ENCODE measurements around the gene FCSK. TPM values are rescaled to one million over a fixed set of nuclear protein-coding genes. Genes with fewer than 3 reads are reported as not detected.

Gene FCSK
- total and polyA plus RNA-seq, 2 of the 8 experiments (the other 6 are each of a cell fraction or from before 2014, with no cell fraction given), result 4.6 to 5.1 TPM

- Histone ChIP-seq H3K4me1 (replicated peaks in 1 of 4; ENCODE audit: control insufficient read depth in 3 of 4, insufficient read depth in 4 of 4, low read length in 3 of 4) (peaks cover 0 to 30% (median 20%) of the 10 kb centered on the region in 4 experiments; a peak in 6 of 7 replicates), H4K91ac (replicated peaks; ENCODE audit: insufficient read length, low read length) (no peak overlapping the region), H2BK12ac (ENCODE audit: low read depth, low read length) (no peak overlapping the region), H3K27ac (ENCODE audit: low read depth, low read length) (no peak overlapping the region; the same call in 1 of the 2 replicates), H2BK5ac (ENCODE audit: low read depth, low read length) (no peak overlapping the region), H3K23me2 (ENCODE audit: low read depth, low read length) (no peaks in the 10 kb centered on the region), H3K56ac (replicated peaks; ENCODE audit: insufficient read length, low read depth, low read length) (no peak overlapping the region), H2BK120ac (replicated peaks; ENCODE audit: low read depth, low read length) (no peak overlapping the region), H3K9ac (replicated peaks in 1 of 4; ENCODE audit: extremely low read depth in 1 of 4, low read depth in 3 of 4, low read length in 3 of 4) (0 out of 7 replicates have a peak overlapping the region, but pooled peaks of 1 of the 4 experiments have one; percentile 2), H3K79me2 (ENCODE audit: control insufficient read depth in 1 of 2, insufficient read depth in 2 of 2, low read length in 2 of 2) (peaks cover 0 to 55% of the 10 kb centered on the region in 2 experiments; a peak in 2 of 4 replicates), H4K5ac (ENCODE audit: insufficient read length, low read depth, low read length) (no peak overlapping the region), H3K36me3 (ENCODE audit: control insufficient read depth in 2 of 4, insufficient read depth in 4 of 4, low read length in 3 of 4) (no peaks in the 10 kb centered on the region), H3K4ac (replicated peaks; ENCODE audit: insufficient read length, low read depth, low read length) (no peak overlapping the region), H2AFZ (ENCODE audit: low read length) (no peak overlapping the region), H3K18ac (ENCODE audit: extremely low read depth, low read length) (no peak overlapping the region), H3K14ac (ENCODE audit: insufficient read length) (no peak overlapping the region), H3K27me3 (replicated peaks in 1 of 4; ENCODE audit: control insufficient read depth in 3 of 4, extremely low read depth in 1 of 4, insufficient read depth in 3 of 4, low read length in 3 of 4) (no peaks in the 10 kb centered on the region), H2AK5ac (ENCODE audit: low read depth, low read length) (no peak overlapping the region; the same call in 1 of the 2 replicates), H3K4me2 (ENCODE audit: insufficient read depth in 1 of 2, low read depth in 2 of 2, low read length in 2 of 2) (no peak overlapping the region), H4K20me1 (replicated peaks in 1 of 2; ENCODE audit: control insufficient read depth in 1 of 2, insufficient read depth in 2 of 2, low read length in 2 of 2) (peaks cover 6 to 23% of the 10 kb centered on the region in 2 experiments), H3K9me3 (ENCODE audit: insufficient read depth in 2 of 2, low read depth in 1 of 2, low read length in 1 of 2) (no peaks in the 10 kb centered on the region), H4K8ac (ENCODE audit: extremely low read depth, insufficient read depth, low read length) (0 out of 2 replicates have a peak overlapping the region, but pooled peaks have one; percentile 45), H3K23ac (ENCODE audit: insufficient read length) (no peak overlapping the region), H2BK15ac (ENCODE audit: low read length) (no peak overlapping the region), H2BK20ac (ENCODE audit: low read length) (no peak overlapping the region), H3K79me1 (ENCODE audit: low read depth, low read length) (peaks cover 18% of the 10 kb centered on the region), H3K4me3 (ENCODE audit: extremely low read depth in 1 of 4, insufficient read depth in 2 of 4, low read depth in 3 of 4, low read length in 4 of 4) (no peak overlapping the region)
- POLR2A ChIA-PET (ENCODE audit: partially characterized antibody), result interaction anchor here (1.3 to 3.8 kb wide), 4 partner anchors 9 to 104 kb away, joined by 4 to 18 read pairs (median 7); partner anchors contain the start of gene COG4
- WGBS, 2 experiments (ENCODE audit: extremely low coverage in 1 of 2, insufficient coverage in 1 of 2, insufficient read length in 1 of 2, insufficient replicate concordance in 2 of 2, low coverage in 1 of 2, low lambda C conversion rate in 2 of 2, missing lambda C conversion rate in 1 of 2), result 95% methylated on average over 5 of the region's 5 CpGs; no CpG with 5 or more reads in 1 of the 2 experiments
- DNase-seq (ENCODE audit: low read depth in 1 of 2, low spot score in 2 of 2), result no peak
- FAIRE-seq, result no peak
- CTCF ChIA-PET (ENCODE audit: partially characterized antibody), result interaction anchor here (0.8 to 4.1 kb wide), 10 partner anchors 9 to 51 kb away, joined by 3 to 27 read pairs (median 4); no protein-coding TSS in a partner anchor
- TF ChIP-seq ZNF274 (IDR thresholded peaks at IDR 0.05; ENCODE audit: borderline replicate concordance, extremely low read depth, low read length) (no peak), SP2 (IDR thresholded peaks at IDR 0.05; ENCODE audit: low read length) (no peak), SIRT6 (IDR thresholded peaks at IDR 0.05; ENCODE audit: low read length) (no peak), POU5F1 (IDR thresholded peaks at IDR 0.05; ENCODE audit: low read depth, low read length) (no peak), MAFK (IDR thresholded peaks at IDR 0.05; ENCODE audit: low read depth, low read length) (no peak), RAD21 (IDR thresholded peaks at IDR 0.05 in 1 of 2, conservative IDR thresholded peaks at IDR 0.05 in 1 of 2; ENCODE audit: low read depth in 2 of 2, low read length in 2 of 2) (no peak), KDM4A (IDR thresholded peaks at IDR 0.05; ENCODE audit: low read depth, low read length, severe bottlenecking) (no peak)
Measured at GRCh38 chr16:70418993-70419318, 35.4 kb upstream of the FCSK start.
